Measurements from ENCODE around the gene HUNK. TPM values are rescaled to one million over a fixed set of nuclear protein-coding genes. Genes with fewer than 3 reads are reported as not detected.

HUNK gene
- total RNA-seq, 1 experiment from 2014 or later: 4.8 TPM

GRCh38 chr21:31905503-31906451, 33.0 kb downstream of the HUNK start:
- H3K9me3 Mint-ChIP-seq (ENCODE audit: unreplicated experiment): no peaks in the 10 kb centered on the region
- H3K4me3 Mint-ChIP-seq (ENCODE audit: unreplicated experiment): no peak overlapping the region
- no peaks in the 10 kb centered on the region for H3K36me3 Mint-ChIP-seq (ENCODE audit: insufficient read depth, unreplicated experiment)
- Histone ChIP-seq H3K27me3 (replicated peaks; ENCODE audit: control insufficient read depth, insufficient read depth, low read length) (no peaks in the 10 kb centered on the region), H3K4me3 (ENCODE audit: low read depth, low read length) (no peak overlapping the region), H3K4me1 (peaks cover 56% of the 10 kb centered on the region), H3K9me3 (no peaks in the 10 kb centered on the region), H3K36me3 (ENCODE audit: control insufficient read depth, insufficient read depth, low read length) (no peaks in the 10 kb centered on the region)
- H3K27me3 Mint-ChIP-seq (ENCODE audit: insufficient read depth, unreplicated experiment): no peaks in the 10 kb centered on the region
- no TSS peak for BruUV-seq (replicated peaks)
- TF ChIP-seq CTCF (IDR thresholded peaks at IDR 0.05; ENCODE audit: insufficient read depth in 1 of 2, low read depth in 1 of 2, low read length in 1 of 2, severe bottlenecking in 1 of 2, unreplicated experiment in 1 of 2): no peak
- CTCF ChIA-PET: no interaction called here
- intact Hi-C loops (cut with micrococcal nuclease; ENCODE audit: unreplicated experiment): no loop called here
- no peak overlapping the region for H3K27ac Mint-ChIP-seq (ENCODE audit: unreplicated experiment)
- peaks cover 40% of the 10 kb centered on the region for H3K4me1 Mint-ChIP-seq (ENCODE audit: low read depth, unreplicated experiment)
- POLR2A ChIA-PET: no interaction called here
- DNase-seq: no peak

- DNase-seq: peak; percentile 61 to 77
- Mint-ChIP-seq H3K9me3 (ENCODE audit: unreplicated experiment) (no peaks in the 10 kb centered on the region), H3K4me3 (ENCODE audit: unreplicated experiment) (peak overlapping the region; percentile 74), H3K27ac (ENCODE audit: unreplicated experiment) (peak overlapping the region; percentile 86), H3K36me3 (ENCODE audit: insufficient read depth, unreplicated experiment) (no peaks in the 10 kb centered on the region), H3K27me3 (ENCODE audit: insufficient read depth, unreplicated experiment) (no peaks in the 10 kb centered on the region), H3K4me1 (ENCODE audit: low read depth, unreplicated experiment) (peaks cover 45% of the 10 kb centered on the region)
- Histone ChIP-seq H3K36me3 (ENCODE audit: control insufficient read depth, insufficient read depth, low read length) (no peaks in the 10 kb centered on the region), H3K9me3 (no peaks in the 10 kb centered on the region), H3K4me3 (ENCODE audit: low read depth, low read length) (no peak overlapping the region), H3K27me3 (replicated peaks; ENCODE audit: control insufficient read depth, insufficient read depth, low read length) (no peaks in the 10 kb centered on the region), H3K4me1 (peaks cover 57% of the 10 kb centered on the region)
- no peak for TF ChIP-seq CTCF (IDR thresholded peaks at IDR 0.05; ENCODE audit: insufficient read depth in 1 of 2, low read depth in 1 of 2, low read length in 1 of 2, severe bottlenecking in 1 of 2, unreplicated experiment in 1 of 2)
- intact Hi-C loops (cut with micrococcal nuclease; ENCODE audit: unreplicated experiment): loop anchor here (1.0 kb wide), 1 partner anchor 8 kb away; no protein-coding TSS in a partner anchor
- POLR2A ChIA-PET: no interaction called here
- CTCF ChIA-PET: no interaction called here
- BruUV-seq (replicated peaks): no TSS peak
Observed at GRCh38 chr21:31908106-31909031, 35.5 kb downstream of the HUNK start.
